T-cell (primary cell): ENCODE measurements around the gene KRTAP5-9. TPM values are rescaled to one million over a fixed set of nuclear protein-coding genes. Genes with fewer than 3 reads are reported as not detected.

Source experiments
- ATAC-seq, 4 experiments: fragments of 200-7000 bp in 3 of 4; fragments of 150-1000 bp in 1 of 4; cut with Tn5 transposase; replicated peaks in 1 of 4; 1 replicate in 3 of 4; 2 replicates in 1 of 4; pipeline ENCODE4 v1.10.0; 2021; ENCODE audit warnings: moderate library complexity in 3 of 4, mild to moderate bottlenecking in 2 of 4, moderate number of reproducible peaks in 1 of 4
- CTCF ChIA-PET, 2 donors: fragments of 300-600 bp; sonication (Branson Sonifier 250); formaldehyde crosslinking; loops; one replicate each; lab custom pipeline; 2022; ENCODE audit warnings: antibody characterized with exemption in 2 of 2; lab: Charles Lee
- POLR2A ChIA-PET, 2 donors: fragments of 300-600 bp; sonication (Branson Sonifier 250); formaldehyde crosslinking; loops; one replicate each; lab custom pipeline; 2022; ENCODE audit warnings: antibody characterized with exemption in 2 of 2; lab: Charles Lee
- DNase-seq, 35 experiments: peaks; one replicate each; pipeline versions ENCODE4 v3.0.0 to v3.0.0-alpha.2; 2013 to 2023
- H3K27ac ChIP-seq: one replicate; pipeline ENCODE4 v1.5.1; 2013; ENCODE audit warnings: low read length
- H3K27me3 ChIP-seq, 2 experiments: replicated peaks in 1 of 2; 1 replicate in 1 of 2; 2 replicates in 1 of 2; pipeline versions ENCODE4 v1.6.1 to v1.7.0; 2013; ENCODE audit warnings: low read length in 1 of 2, mixed read lengths in 1 of 2; ENCODE audit not compliant: control insufficient read depth in 2 of 2, insufficient read depth in 2 of 2; ENCODE audit errors: extremely low read depth in 1 of 2
- H3K36me3 ChIP-seq, 2 donors: 1 replicate in 1 of 2; 2 replicates in 1 of 2; pipeline versions ENCODE4 v1.6.1 to v1.7.0; 2013; ENCODE audit warnings: low read length in 1 of 2; ENCODE audit not compliant: control insufficient read depth in 2 of 2, insufficient read depth in 1 of 2; ENCODE audit errors: extremely low read depth in 1 of 2
- H3K4me1 ChIP-seq, 2 experiments: 1 replicate in 1 of 2; 2 replicates in 1 of 2; pipeline versions ENCODE4 v1.6.1 to v1.7.0; 2013; ENCODE audit warnings: low read length in 2 of 2, mixed read lengths in 1 of 2; ENCODE audit not compliant: insufficient read depth in 2 of 2, control insufficient read depth in 1 of 2; ENCODE audit errors: extremely low read depth in 1 of 2
- H3K4me3 ChIP-seq, 2 donors: 1 replicate in 1 of 2; 2 replicates in 1 of 2; pipeline versions ENCODE4 v1.5.1 to v1.7.0; 2013; ENCODE audit warnings: mild to moderate bottlenecking in 2 of 2, low read length in 1 of 2, moderate library complexity in 1 of 2; ENCODE audit not compliant: control insufficient read depth in 1 of 2; ENCODE audit errors: extremely low read depth in 1 of 2
- H3K9me3 ChIP-seq: 2 replicates; pipeline ENCODE4 v1.7.0; 2013
- H3K27ac Mint-ChIP-seq, 2 donors: one replicate each; pipeline ENCODE4 v1.8.0; 2020 to 2021; ENCODE audit warnings: mild to moderate bottlenecking in 2 of 2, mixed read lengths in 2 of 2
- H3K27me3 Mint-ChIP-seq, 2 donors: one replicate each; pipeline ENCODE4 v1.8.0; 2021 to 2022; ENCODE audit warnings: mixed read lengths in 2 of 2
- H3K36me3 Mint-ChIP-seq: one replicate; pipeline ENCODE4 v1.8.0; 2021; ENCODE audit warnings: mixed read lengths
- H3K4me1 Mint-ChIP-seq, 3 donors: one replicate each; pipeline ENCODE4 v1.8.0; 2020 to 2022; ENCODE audit warnings: mixed read lengths in 3 of 3, mild to moderate bottlenecking in 1 of 3
- H3K4me3 Mint-ChIP-seq, 3 donors: one replicate each; pipeline ENCODE4 v1.8.0; 2020 to 2022; ENCODE audit warnings: mild to moderate bottlenecking in 3 of 3, mixed read lengths in 3 of 3, moderate library complexity in 3 of 3
- H3K9me3 Mint-ChIP-seq, 3 donors: one replicate each; pipeline ENCODE4 v1.8.0; 2020 to 2022; ENCODE audit warnings: mixed read lengths in 3 of 3
- WGBS: methylation state at CpG from one replicate; pipeline ENCODE4 v1.1.5; 2013; ENCODE audit warnings: missing lambda C conversion rate; ENCODE audit not compliant: insufficient coverage; 5-methylcytosine and 5-hydroxymethylcytosine counted together
- total RNA-seq, 35 experiments: library from RNA in 6 of 35; stranded (reverse) in 6 of 35; fragments of 120-200 nt in 1 of 35; gene quantifications; one replicate each; pipeline versions ENCODE4 v1.2.1 to v1.2.4 and lab custom pipeline; 2013 to 2026

KRTAP5-9 gene
- total RNA-seq, 5 donors from 2014 or later (not counting 1 experiment from before 2014, with no cell fraction given) = 0.23 to 0.33 TPM; not detected in 3

GRCh38 chr11:71556018-71556417 lies 7.8 kb downstream of the KRTAP5-9 start:
- Histone ChIP-seq H3K27ac (no peak overlapping the region), H3K27me3 (peaks cover 0 to 16% of the 10 kb centered on the region in 2 experiments), H3K9me3 (no peaks in the 10 kb centered on the region), H3K4me3 (no peak overlapping the region), H3K4me1 (no peaks in the 10 kb centered on the region), H3K36me3 (no peaks in the 10 kb centered on the region)
- peaks cover 2% of the 10 kb centered on the region for H3K36me3 Mint-ChIP-seq
- H3K27me3 Mint-ChIP-seq = peaks cover 14 to 20% of the 10 kb centered on the region in 2 donors
- no peak for ATAC-seq
- H3K4me1 Mint-ChIP-seq = no peaks in the 10 kb centered on the region
- no peak for DNase-seq
- no peak overlapping the region for H3K4me3 Mint-ChIP-seq
- ChIA-PET POLR2A (no interaction called here), CTCF (no interaction called here)
- H3K9me3 Mint-ChIP-seq = no peaks in the 10 kb centered on the region
- H3K27ac Mint-ChIP-seq = no peak overlapping the region
- WGBS = 89% methylated on average over 1 of the region's 4 CpGs

DNA sequence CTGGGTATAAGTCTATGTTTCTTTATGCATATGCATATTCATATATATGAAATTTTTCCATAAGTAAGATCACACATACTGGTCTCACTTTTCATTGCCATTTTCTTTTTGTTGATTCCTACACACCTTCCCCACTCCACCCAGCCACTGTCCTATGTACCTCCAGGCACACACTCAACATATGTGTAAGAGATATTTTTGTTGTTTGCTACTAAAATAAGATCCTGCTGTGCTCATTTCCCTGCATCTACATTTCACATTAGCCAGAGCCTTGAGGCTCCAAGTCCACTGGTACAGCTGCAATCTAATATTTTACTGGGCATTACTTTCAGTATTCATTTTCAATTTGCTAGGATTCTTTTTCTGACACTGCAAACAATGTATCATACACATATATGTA lies 9.0 kb downstream of the KRTAP5-9 start:
- DNase-seq (no peak), ATAC-seq (no peak)
- H3K4me3 Mint-ChIP-seq = no peak overlapping the region
- no peaks in the 10 kb centered on the region for H3K9me3 ChIP-seq
- no peaks in the 10 kb centered on the region for H3K4me1 ChIP-seq
- ChIA-PET CTCF (no interaction called here), POLR2A (no interaction called here)
- H3K36me3 ChIP-seq = no peaks in the 10 kb centered on the region
- no peaks in the 10 kb centered on the region for H3K4me1 Mint-ChIP-seq
- no peak overlapping the region for H3K27ac Mint-ChIP-seq
- no peak overlapping the region for H3K4me3 ChIP-seq
- no peaks in the 10 kb centered on the region for H3K9me3 Mint-ChIP-seq
- no peak overlapping the region for H3K27ac ChIP-seq
- H3K27me3 Mint-ChIP-seq = peaks cover 21 to 26% of the 10 kb centered on the region in 2 donors
- H3K36me3 Mint-ChIP-seq = peaks cover 3% of the 10 kb centered on the region
- peaks cover 0 to 16% of the 10 kb centered on the region in 2 experiments for H3K27me3 ChIP-seq

- Mint-ChIP-seq H3K27ac (no peak overlapping the region), H3K4me3 (no peak overlapping the region), H3K4me1 (no peaks in the 10 kb centered on the region), H3K36me3 (peaks cover 3% of the 10 kb centered on the region), H3K9me3 (no peaks in the 10 kb centered on the region), H3K27me3 (peaks cover 32 to 35% of the 10 kb centered on the region in 2 donors)
- DNase-seq (no peak), ATAC-seq (no peak)
- WGBS = 88% methylated on average over 1 of the region's 1 CpG
- Histone ChIP-seq H3K27ac (no peak overlapping the region), H3K4me1 (no peaks in the 10 kb centered on the region), H3K36me3 (no peaks in the 10 kb centered on the region), H3K9me3 (no peaks in the 10 kb centered on the region), H3K27me3 (peaks cover 0 to 26% of the 10 kb centered on the region in 2 experiments), H3K4me3 (no peak overlapping the region)
- CTCF ChIA-PET = no interaction called here
- POLR2A ChIA-PET = interaction anchor here in 1 of 2 donors (0.5 kb wide), 1 partner anchor 15 kb away, joined by 6 read pairs; no protein-coding TSS in a partner anchor
Measured at GRCh38 chr11:71558996-71559395, 10.8 kb downstream of the KRTAP5-9 start.

DNA sequence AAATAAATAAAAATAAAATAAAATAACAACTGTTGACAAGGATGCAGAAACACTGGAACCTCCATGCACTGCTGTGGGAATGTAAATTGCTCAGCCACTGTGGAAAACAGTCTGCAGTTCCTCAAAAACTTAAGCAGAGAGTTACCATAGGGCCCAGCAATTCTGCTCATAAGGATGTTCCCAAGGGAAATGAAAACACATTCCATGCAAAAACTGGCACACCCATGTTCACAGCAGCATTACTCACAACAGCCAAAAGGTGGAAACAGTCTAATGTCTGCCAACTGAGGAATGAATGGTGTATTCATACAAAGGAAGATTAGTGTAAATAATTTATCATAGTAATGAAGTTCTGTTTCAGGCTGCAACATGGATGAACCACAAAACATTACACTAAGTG lies 13.9 kb downstream of the KRTAP5-9 start:
- ATAC-seq (no peak), DNase-seq (no peak)
- peaks cover 0 to 32% of the 10 kb centered on the region in 2 experiments for H3K27me3 ChIP-seq
- peaks cover 39 to 53% of the 10 kb centered on the region in 2 donors for H3K27me3 Mint-ChIP-seq
- no peak overlapping the region for H3K27ac Mint-ChIP-seq
- H3K36me3 Mint-ChIP-seq = peaks cover 3% of the 10 kb centered on the region
- no peaks in the 10 kb centered on the region for H3K36me3 ChIP-seq
- no peak overlapping the region for H3K4me3 Mint-ChIP-seq
- POLR2A ChIA-PET = no interaction called here
- H3K27ac ChIP-seq = no peak overlapping the region
- no peaks in the 10 kb centered on the region for H3K4me1 Mint-ChIP-seq
- H3K4me3 ChIP-seq = no peak overlapping the region
- no peaks in the 10 kb centered on the region for H3K9me3 Mint-ChIP-seq
- no peaks in the 10 kb centered on the region for H3K4me1 ChIP-seq
- CTCF ChIA-PET = no interaction called here
- no peaks in the 10 kb centered on the region for H3K9me3 ChIP-seq

DNA sequence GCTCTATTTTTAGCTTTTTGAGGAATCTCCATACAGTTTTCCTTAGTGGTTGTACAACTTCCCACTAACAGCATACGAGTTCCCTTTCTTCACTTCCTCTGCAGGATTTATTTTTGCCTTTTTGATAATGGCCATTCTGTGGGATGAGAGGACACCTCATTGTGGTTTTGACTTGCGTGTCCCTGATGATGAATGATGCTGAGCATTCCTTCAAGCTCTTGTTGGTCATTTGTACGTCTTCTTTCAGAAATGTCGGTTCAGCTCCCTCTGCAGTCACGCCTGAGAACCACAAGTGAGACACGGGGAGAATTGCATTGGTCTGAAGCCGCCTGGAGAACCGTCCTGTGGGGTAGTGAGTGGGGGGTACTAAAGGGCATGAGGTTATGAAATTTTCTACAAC lies 15.2 kb downstream of the KRTAP5-9 start:
- ATAC-seq (peak in 1 of 4 experiments; percentile 27), DNase-seq (peak in 3 of 35 experiments; percentile 3 to 45 (median 9))
- H3K9me3 ChIP-seq = no peaks in the 10 kb centered on the region
- H3K36me3 ChIP-seq = no peaks in the 10 kb centered on the region
- no peak overlapping the region for H3K4me3 ChIP-seq
- H3K27me3 ChIP-seq = peaks cover 0 to 32% of the 10 kb centered on the region in 2 experiments
- Mint-ChIP-seq H3K27me3 (peaks cover 36 to 55% of the 10 kb centered on the region in 2 donors), H3K9me3 (no peaks in the 10 kb centered on the region), H3K4me3 (no peak overlapping the region), H3K36me3 (peaks cover 3% of the 10 kb centered on the region), H3K27ac (no peak overlapping the region), H3K4me1 (no peaks in the 10 kb centered on the region)
- ChIA-PET CTCF (no interaction called here), POLR2A (no interaction called here)
- no peak overlapping the region for H3K27ac ChIP-seq
- no peaks in the 10 kb centered on the region for H3K4me1 ChIP-seq
- WGBS = 6% methylated on average over 7 of the region's 8 CpGs

DNA sequence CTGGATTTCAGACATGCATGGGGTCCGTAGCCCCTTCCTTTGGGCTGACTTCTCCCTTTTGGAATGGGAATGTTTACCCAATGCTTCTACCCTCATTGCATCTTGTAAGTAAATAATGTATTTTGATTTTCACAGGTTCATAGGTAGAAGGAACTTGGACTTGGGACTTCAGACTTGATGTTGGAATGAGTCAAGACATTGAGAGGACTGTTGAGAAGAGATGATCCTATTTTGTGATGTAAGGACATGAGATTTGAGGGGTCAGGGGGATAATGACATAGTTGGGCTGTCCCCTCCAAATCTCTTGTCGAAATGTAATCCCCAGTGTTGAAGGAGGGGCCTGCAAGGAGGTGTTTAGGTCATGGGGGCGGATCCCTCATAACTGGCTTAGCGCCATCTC lies 16.2 kb downstream of the KRTAP5-9 start:
- no peaks in the 10 kb centered on the region for H3K4me1 Mint-ChIP-seq
- no peaks in the 10 kb centered on the region for H3K9me3 Mint-ChIP-seq
- H3K4me1 ChIP-seq = no peaks in the 10 kb centered on the region
- ChIA-PET CTCF (no interaction called here), POLR2A (no interaction called here)
- H3K4me3 ChIP-seq = no peak overlapping the region
- no peak overlapping the region for H3K27ac ChIP-seq
- no peaks in the 10 kb centered on the region for H3K36me3 ChIP-seq
- H3K27me3 Mint-ChIP-seq = peaks cover 33 to 49% of the 10 kb centered on the region in 2 donors
- no peak overlapping the region for H3K27ac Mint-ChIP-seq
- peaks cover 0 to 35% of the 10 kb centered on the region in 2 experiments for H3K27me3 ChIP-seq
- H3K4me3 Mint-ChIP-seq = no peak overlapping the region
- no CpG with 5 or more reads among the region's 4 CpGs for WGBS
- H3K36me3 Mint-ChIP-seq = peaks cover 3% of the 10 kb centered on the region
- DNase-seq = no peak
- no peak for ATAC-seq
- no peaks in the 10 kb centered on the region for H3K9me3 ChIP-seq

- no peaks in the 10 kb centered on the region for H3K4me1 ChIP-seq
- H3K27ac ChIP-seq = no peak within 1 kb of the TSS
- Mint-ChIP-seq H3K4me3 (no peak within 1 kb of the TSS), H3K4me1 (no peaks in the 10 kb centered on the region), H3K9me3 (no peaks in the 10 kb centered on the region), H3K36me3 (peaks cover 3% of the 10 kb centered on the region), H3K27ac (no peak within 1 kb of the TSS), H3K27me3 (peaks cover 33 to 52% of the 10 kb centered on the region in 2 donors)
- H3K9me3 ChIP-seq = no peaks in the 10 kb centered on the region
- ATAC-seq (no peak), DNase-seq (no peak)
- WGBS = 0% methylated on average over 1 of the region's 5 CpGs
- ChIA-PET POLR2A (no interaction called here), CTCF (no interaction called here)
- H3K4me3 ChIP-seq = no peak within 1 kb of the TSS
- no peaks in the 10 kb centered on the region for H3K36me3 ChIP-seq
- peaks cover 0 to 35% of the 10 kb centered on the region in 2 experiments for H3K27me3 ChIP-seq
Measured at GRCh38 chr11:71565263-71565662, 17.0 kb downstream of the KRTAP5-9 start, which contains the start of gene KRTAP5-10. Gene KRTAP5-10 (plus strand): TSS chr11:71565563. CDS start chr11:71565588, 25 bp downstream.
